Iris pigment epithelial cell (primary cell): ENCODE measurements around the gene DDX20.
"Not testable (repeated sequence)": the region's sequence is repeated elsewhere in the genome, so short reads cannot be mapped to it uniquely, and the experiment has no call there.

Experiments used
- DNase-seq: peaks from one replicate; pipeline ENCODE4 v3.0.0-alpha.2; 2011; ENCODE audit warnings: low read depth

Gene DDX20

GRCh38 chr1:111733992-111734341, 21.7 kb upstream of the DDX20 start:
- DNase-seq, result no peak

- no peak for DNase-seq
Measured at GRCh38 chr1:111734426-111734825, 21.3 kb upstream of the DDX20 start.

- DNase-seq, result no peak
Measured at GRCh38 chr1:111734856-111735255, 20.8 kb upstream of the DDX20 start.

GRCh38 chr1:111735321-111735720, 20.4 kb upstream of the DDX20 start:
- peak; percentile 38 for DNase-seq

- DNase-seq, result peak; percentile 20
Measured at GRCh38 chr1:111735858-111736544, 19.7 kb upstream of the DDX20 start.

GRCh38 chr1:111736548-111737215, 19.0 kb upstream of the DDX20 start:
- peak; percentile 18 for DNase-seq

GRCh38 chr1:111737216-111738132, 18.2 kb upstream of the DDX20 start:
- DNase-seq, result no peak

- DNase-seq, result no peak
Measured at GRCh38 chr1:111738133-111738435, 17.6 kb upstream of the DDX20 start.

- peak; percentile 50 for DNase-seq
Measured at GRCh38 chr1:111738436-111739193, 17.1 kb upstream of the DDX20 start.

- DNase-seq, result peak; percentile 89
Measured at GRCh38 chr1:111739194-111739924, 16.3 kb upstream of the DDX20 start, which contains the start of gene INKA2. Gene INKA2 (minus strand): TSS chr1:111739395. CDS start chr1:111739242, 153 bp downstream.

GRCh38 chr1:111739925-111740765, 15.6 kb upstream of the DDX20 start:
- DNase-seq, result peak; percentile 76

GRCh38 chr1:111742292-111742691, 13.4 kb upstream of the DDX20 start:
- DNase-seq, result not testable (repeated sequence)

- peak; percentile 24 for DNase-seq
Measured at GRCh38 chr1:111742938-111743549, 12.7 kb upstream of the DDX20 start.

GRCh38 chr1:111743679-111744101, 12.0 kb upstream of the DDX20 start:
- DNase-seq, result peak; percentile 34

GRCh38 chr1:111745675-111746613, 9.8 kb upstream of the DDX20 start:
- DNase-seq, result no peak

- DNase-seq, result no peak
Measured at GRCh38 chr1:111746614-111746999, 9.1 kb upstream of the DDX20 start.

GRCh38 chr1:111747282-111747734, 8.4 kb upstream of the DDX20 start:
- peak; percentile 79 for DNase-seq

GRCh38 chr1:111747947-111748346, 7.8 kb upstream of the DDX20 start:
- DNase-seq, result no peak

- no peak for DNase-seq
Measured at GRCh38 chr1:111749628-111750027, 6.1 kb upstream of the DDX20 start.
